NCI-H146 (cell line): Measurements from ENCODE around the gene GABRB3.

Experiments
- DNase-seq: peaks from one replicate; lab custom pipeline; 2025; lab: John Stamatoyannopoulos, UW

The GABRB3 gene

DNA sequence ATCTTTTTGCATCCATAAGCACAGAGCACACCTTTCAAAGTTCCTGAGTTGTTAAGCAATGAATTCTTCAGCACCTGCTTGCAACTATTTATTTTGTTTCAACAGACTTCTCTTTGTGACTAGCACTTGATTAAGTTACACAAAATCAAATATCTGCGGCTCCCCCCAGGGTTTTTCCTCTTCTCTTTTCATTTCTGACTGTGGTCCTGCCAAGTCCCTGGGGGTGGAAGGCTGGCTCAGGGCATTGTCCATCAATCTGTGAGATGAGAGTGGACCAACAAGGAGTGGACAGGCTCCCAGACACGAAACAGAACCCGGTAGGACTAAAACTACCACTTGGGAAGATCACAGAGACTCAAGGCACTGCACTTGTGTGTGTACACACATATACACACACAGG is 96.8 kb downstream of the GABRB3 start:
- DNase-seq, result no peak

DNA sequence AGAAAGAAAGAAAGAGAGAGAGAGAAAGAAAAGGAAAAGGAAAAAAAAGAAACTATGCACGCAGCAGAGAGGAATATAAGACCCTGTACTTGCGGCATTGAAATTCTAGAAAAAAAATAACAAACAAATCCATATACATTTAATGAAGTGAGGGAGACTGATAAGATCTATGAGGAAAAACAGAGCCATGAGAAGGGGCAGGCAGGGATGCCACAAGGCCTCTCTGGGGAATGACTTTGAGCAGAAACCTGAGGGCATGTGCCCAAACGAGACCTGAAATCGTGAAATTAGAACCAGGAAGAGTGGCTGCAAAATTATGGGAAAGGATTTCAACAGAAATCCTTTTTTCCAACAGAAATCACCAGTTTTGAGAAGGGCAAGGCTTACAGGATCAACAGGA is 98.4 kb downstream of the GABRB3 start:
- no peak for DNase-seq

DNA sequence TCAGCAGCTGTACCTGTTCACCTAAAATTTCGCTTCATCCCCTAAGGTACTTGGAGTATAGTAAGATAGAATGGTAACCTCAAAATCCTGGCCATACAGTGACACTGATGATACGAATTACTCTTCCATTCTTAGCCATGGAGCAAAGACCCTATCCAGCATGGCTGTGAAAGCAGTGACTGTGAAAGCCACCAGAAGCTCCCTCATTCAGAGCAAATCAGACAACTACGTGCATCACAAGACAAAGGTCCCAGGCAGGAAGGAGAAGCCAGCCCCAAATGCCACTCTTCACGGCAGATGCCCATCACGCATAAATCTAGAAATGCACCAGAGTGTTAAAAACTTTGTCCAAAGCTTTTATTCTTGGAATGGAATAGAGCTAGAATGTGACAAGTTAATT is 99.4 kb downstream of the GABRB3 start:
- no peak for DNase-seq

DNA sequence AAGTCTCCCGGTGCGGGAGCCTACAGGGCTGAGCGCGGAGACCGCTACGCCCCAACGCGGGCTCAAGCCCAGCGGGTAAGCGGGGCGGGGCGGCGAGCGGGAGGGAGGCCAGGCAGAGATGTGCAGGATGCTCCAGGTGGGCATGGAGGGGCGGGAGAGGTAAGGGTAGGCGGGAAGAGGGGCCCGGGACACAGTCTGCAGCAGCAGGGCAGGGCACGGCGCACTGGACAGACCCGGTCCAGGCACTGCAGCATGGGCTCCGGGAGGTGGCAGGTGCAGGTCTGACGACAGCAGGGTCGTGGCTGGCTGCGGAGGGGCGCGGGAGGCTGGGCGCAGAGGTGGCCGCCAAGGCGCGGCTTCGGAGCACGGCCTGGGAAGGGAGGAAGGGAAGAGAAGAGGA is 102.8 kb downstream of the GABRB3 start:
- no peak for DNase-seq

DNA sequence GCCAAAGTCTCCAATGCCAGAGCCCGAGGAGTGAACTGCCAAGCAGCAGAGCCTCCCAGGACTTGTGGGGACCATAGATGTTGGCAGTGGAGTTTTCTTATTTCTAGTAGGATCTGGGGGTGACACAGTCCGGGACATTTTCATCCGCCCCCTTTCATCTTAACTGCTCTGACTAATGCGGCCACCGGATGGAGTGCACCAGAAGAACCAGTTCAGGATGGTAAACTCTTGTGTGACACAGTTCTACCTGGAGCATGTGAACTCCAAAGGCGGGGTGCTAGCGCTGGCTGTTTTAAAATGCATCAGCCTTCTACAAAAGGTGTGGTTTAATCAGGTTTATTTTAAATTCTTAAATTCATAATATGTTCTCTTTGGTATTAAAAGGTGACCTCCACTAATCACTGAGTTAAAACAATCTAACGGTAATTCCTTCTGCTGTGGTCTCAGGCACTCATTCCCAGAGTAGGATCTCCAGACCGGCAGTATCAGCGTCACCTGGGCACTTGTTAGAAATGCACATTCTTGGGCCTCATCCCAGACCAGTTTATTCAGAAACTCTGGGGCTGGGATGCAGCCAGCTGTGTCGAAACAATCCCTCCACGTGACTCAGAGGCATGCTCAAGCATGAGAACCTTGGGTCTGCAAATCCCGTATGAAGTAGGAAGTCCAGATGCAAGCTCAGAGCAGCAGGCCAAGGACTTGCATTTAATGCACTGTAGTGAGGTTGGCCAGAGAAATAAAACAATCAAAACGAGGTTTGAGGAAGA is 105.5 kb downstream of the GABRB3 start:
- no peak for DNase-seq

DNA sequence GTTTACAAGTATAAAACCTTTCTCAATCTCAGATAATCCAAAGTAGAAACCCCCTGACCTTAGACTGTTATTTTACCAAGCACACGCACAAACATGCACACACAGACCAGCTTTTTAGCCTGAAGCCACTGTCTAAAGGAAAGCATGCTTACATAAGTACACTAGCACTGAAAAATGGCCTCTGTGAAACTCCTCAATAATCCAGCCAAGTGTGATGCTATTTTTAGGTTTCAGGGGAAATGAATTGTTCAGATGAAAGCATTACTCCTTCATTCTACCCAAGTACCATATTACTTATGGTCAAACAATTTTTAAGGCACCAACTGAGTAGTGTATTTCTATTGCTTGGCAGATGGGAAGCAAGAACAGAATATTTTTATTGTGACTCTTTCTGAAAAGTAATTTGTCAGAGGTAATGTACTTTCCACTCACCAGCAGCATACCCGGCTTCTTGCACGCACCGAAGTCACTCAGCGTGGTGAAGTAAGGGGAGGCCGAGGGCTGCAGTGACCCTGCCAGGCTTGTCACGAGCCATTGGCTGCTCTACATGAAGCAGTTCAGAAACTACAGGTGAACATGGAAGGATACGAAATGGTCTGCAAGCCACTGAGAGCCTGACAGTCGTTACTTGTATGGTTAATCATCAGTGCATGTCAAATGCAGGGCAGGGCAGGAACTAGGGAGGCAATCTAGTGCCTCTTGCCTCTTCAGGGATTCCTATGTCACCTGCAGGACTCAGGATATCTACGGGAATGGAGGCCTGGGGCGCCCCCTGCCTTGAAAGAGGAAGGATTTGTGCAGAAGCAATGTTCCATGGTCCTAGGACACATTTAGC is 106.7 kb downstream of the GABRB3 start:
- DNase-seq, result no peak

DNA sequence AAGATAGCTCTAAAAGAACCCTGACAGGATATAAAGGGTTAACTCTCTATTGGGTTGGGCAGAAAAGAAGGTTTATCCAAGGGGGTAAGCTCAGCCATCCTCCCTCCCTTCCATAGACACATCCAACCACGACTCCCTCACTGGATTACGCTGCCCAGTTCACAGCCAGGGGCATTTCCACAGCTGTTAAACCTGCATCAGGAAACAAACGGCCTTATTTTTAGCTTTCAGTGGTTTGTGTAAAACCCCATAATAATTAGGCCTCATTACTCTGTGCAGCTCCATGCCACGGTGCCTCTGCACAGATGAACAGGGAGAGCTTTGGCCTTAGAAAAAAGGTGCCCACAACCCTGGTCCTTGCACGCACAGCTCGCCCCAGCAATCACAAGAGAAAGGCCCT is 110.6 kb downstream of the GABRB3 start:
- no peak for DNase-seq

DNA sequence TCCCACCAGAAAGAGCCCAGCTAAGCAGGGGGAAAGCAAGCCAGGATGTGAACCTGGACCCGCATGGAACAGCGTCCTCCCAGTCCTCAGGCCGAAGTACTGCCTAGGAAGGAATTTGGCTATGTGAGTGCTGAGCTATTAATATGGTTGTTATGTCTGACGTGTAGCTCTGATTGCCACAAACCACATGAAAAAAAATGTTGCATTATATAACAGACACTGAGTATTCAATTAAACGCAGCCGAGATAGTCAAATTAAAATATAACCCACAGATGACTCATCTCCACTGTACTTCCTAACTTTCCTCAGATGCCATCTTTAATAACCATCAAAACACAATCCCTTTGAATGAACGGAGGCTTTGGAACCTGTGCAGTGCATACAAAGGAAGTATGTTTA is 111.1 kb downstream of the GABRB3 start:
- no peak for DNase-seq

DNA sequence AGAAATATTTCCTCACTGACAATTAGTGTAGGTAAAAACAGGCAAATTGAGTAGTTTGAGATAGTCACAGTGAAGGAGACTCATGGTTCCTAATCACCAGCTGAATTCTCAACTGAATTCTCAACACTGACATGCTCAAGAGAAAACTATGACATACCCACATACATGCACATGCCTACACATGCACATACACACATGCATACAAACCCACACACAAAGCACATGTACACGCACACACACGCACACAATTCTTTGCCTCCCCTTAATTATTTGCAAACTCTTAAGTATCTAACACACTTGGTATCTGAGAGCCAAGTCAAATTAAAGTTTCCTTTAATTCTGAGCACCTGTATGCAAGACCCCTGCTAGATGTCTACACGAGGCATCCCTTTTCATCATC is 111.8 kb downstream of the GABRB3 start:
- DNase-seq, result no peak

DNA sequence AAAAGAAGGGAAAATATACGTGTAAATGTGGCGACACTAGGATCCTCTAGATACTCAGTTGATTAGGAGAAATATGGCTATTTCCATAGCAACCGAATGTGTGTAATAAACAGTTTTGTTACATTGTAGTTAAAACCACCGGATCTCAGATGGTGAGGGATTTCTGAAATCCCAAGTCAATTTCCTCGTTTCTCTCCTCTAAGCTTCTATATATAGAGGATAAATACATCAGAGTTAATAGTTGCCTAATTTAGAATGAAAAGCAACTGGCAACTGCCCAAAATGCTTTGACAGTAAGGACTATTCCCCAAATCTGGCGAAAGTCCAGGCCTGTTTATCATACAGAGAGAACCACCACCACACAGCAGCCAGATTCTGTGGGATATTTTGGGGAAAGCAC is 112.6 kb downstream of the GABRB3 start:
- DNase-seq, result no peak

DNA sequence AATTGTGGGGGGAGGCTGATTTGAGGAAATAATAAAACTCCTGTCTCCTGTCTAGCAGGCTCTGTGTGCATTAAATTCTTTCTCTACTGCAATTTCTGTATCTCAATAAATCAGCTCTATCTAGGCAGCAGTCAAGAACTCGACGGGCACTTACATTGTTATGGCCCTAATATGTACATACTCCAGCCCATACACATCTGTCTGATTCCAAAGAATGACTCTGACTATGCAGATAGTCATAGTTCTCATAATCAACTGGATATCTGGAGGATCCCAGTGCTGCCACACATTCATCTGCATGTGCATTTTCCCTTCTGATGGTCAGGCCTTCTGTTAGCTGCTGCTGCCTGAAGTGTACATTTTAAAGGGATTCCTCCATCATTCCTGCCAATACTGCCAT is 114.6 kb downstream of the GABRB3 start:
- DNase-seq, result no peak

DNA sequence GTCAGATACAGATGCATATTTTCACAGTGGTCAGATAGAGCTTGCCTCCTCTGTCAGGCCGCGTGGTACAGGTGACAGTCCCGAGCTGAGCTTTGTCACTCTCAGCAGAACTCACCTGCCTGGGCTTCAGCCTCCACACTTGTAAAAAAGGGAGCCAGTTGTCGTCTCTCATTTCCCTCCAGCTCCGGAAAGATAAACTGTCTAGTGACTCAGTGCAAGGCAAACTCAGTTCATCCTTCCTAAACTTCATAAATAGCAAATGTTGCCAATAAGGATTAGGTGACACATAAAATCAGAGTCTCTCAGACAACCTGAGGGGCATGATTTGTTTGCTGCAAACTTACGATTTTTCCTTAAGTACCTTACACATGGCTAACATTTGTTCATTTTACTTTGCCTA is 116.8 kb downstream of the GABRB3 start:
- no peak for DNase-seq

DNA sequence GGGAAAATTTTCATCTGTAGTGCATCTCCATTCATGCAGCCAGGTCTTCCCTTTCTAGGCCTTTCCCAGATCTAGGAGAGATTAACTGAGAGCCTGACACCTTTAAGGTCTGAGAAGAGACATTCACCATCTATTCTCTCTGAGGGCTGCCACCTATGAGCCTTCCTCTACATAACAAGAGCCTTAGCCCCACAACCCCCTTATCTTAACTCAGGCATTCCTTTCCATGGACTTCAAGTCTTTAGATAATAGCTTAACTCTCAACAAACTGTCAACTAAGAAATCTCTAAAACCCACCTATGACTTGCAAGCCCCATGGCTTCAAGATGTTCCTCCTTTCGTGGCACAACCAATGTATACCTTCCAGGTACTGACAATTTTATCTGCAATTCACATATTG is 121.0 kb downstream of the GABRB3 start:
- DNase-seq, result no peak

DNA sequence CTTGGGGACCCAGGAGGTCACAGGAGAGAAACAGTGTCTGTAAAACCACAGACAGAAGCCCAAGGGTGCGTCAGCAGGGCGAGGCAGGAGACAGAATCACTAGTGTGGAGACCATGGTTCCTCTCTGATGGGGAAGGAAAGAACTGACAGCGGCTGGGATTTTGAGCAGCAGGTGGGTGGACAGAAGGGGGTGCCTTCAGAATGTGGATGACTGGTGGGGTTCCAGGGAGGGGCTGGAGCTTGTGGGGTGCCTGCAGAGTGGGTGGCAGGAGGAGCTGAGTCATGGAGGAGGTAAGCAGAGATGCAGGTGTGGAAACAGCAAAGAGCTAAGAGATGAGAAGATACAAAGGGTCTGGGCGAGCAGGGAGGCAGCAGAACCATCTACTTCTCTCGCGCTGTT is 124.2 kb downstream of the GABRB3 start:
- no peak for DNase-seq

DNA sequence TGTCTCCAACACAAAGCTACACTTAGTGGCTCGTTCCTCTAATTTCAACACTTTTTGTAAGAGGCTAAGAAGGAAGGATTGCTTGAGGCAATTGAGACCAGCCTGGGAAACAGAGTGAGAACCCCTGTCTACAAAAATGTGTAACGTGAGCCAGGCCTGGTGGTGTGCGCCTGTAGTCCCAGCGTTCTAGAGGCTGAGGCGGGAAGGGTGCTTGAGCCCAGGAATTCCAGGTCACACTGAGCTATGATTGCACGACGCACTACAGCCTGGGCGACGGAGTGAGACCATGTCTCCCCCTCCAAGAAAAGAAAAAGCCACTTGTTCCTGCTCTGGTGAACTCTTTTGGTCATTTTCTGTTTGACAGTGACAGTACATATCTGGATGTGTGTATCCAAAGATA is 127.9 kb downstream of the GABRB3 start:
- no peak for DNase-seq

DNA sequence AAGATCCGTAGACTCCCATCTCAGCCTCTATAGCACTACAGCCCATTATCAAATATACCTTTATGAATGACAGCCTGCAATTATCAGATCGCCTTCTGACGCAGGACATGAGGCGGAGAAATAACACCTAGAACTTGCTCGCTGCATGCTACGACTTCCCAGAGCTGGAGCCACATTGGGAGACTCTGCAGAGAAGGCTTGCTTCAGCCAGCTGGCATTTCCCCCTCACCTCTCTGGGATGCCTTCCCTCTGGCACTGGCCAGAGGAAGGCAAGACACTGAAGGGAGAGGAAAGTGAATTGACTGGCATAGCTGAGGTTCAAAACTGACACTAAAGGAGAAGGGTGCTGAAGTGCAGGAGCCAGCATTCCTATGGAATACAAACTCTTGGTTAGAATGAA is 131.7 kb downstream of the GABRB3 start:
- DNase-seq, result no peak

DNA sequence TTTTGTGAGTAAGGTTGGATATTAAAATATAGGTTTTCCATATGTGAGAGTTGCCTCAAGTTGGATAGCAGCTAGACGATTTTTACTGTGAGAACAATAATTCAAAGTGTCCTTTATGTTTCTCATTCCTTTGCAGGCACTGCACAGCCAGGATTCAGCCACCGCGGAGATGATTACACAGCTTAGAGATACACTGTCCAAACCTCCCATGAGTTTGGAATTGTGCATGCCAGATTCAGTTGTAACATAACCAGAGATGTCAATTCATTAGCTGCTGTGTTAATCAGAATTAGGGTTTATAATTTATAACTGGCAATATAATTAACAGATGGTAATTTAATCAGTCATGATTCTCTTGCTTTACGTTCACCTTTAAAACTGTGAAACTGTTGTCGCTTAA is 132.3 kb downstream of the GABRB3 start:
- DNase-seq, result no peak

DNA sequence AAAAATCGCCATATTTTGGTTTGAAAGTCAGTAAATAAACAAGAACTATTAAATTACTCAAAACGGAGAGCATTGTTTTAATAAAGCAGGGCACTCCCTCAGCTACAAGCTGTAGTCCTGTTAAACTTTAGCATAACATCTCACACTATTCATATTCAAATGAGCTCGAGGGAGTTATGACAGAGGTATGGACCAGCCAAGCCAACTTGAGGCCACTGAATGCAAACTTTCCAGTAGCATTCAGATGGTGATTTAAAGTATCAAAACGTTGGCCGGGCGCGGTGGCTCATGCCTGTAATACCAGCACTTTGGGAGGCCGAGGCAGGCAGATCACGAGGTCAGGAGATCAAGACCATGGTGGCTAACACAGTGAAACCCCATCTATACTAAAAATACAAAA is 132.9 kb downstream of the GABRB3 start:
- no peak for DNase-seq

DNA sequence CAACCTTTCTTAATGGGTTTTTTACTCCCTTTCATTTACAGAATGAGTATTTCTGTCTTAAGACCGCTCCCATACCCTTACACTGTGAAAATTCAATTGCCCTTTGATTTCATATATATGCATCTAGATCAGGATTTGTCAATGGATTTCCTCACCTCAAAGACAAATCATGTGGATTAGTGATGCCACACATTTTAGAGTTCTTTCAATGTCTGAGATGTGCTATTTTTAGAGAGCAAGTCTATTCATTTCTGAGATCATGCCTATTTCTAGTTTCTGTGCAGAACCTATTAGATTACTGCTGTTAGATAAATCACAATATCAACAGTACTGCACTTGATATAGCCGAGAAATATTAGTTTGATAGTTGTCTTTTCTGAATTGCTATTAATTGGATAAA is 137.3 kb downstream of the GABRB3 start:
- no peak for DNase-seq

DNA sequence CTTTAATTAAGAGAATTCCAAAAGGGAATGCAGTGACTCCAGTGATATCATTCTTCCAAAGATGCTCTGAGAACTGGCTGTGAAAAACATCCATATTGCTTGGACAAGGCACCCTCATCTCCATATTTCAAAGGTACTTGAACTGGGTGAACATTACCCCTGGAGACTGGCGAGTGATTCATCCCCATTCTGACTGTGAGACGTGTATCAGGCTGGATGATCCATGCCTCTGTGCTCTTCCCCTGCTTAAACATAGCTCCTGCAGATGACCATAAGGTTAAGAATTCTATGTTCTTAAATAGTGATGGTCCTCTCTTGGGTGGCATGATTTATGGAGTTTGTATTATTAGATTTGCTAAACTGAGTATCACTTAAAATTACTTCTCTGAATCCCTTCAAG is 137.8 kb downstream of the GABRB3 start:
- DNase-seq, result no peak

DNA sequence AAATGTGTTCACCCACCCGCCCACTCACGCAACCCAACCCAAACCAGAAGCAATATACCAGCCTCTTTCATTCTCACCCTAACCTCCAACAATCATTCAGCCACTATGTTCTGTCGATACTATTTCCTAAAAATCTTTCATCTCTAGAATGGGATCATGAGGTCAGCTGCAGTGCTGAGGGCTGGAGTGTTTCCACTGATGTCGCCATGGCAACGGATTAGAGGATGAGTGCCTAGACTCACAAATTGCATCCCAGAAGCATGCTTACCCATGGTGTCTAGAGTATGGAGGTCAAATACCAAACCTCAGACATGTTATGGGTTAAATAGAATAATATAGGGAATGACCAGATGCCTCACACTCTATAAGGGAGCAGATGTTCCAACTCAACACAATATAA is 138.5 kb downstream of the GABRB3 start:
- no peak for DNase-seq

DNA sequence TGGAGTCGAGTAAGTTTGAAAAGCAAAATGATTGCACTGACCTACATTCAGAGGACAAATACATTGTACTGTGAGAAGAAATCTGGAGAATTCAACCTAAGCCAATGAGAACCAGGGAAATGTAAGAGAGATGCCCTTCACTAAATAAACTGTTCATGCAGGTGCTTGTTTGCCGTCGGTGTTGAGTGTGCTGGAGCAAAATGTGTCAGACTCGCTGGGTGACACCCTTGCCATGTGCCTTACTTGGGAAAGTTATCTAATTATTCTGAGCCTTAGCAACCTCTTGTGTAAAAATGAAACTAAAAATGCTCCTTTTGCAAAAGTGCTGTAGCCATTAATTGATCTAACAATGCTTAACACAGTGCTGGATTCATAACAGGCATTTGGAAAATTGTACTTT is 140.4 kb downstream of the GABRB3 start:
- no peak for DNase-seq

DNA sequence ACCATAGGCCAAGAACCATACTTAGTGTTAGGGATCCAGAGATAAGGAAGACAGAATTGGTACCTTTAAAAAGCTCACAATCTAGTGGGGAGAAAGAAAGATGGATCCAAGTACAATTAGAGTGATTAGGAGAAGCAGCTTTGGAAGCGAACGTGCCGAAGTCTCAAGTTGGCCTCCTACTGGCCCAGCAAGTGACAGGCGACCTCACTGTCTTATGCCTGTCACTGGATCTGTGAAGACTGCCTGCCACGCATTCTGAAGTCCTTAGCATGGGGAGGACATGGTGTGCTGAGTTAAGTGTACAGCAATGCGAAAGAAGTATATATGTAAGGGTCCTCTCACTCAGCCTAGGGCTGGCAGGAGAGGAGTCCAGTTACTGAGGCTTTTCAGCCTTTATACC is 141.0 kb downstream of the GABRB3 start:
- no peak for DNase-seq

DNA sequence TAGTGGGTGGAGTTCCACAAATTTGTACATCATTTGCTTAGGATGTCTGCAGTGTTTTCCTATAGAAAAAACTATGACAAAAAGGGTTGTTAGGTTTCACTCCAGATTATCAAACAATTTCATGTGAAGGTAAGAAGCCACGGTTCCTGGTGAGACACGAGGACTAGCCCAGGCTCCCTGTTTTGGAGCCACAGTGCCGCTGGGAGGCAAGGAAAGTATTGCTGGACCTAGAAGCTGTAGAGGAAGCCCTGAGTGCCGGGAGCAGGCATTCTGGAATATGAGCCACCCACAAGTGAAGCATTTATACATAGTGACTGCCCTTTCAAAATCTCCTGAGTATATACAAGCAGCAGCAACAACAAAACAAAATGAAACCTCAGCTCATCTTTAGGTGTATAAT is 142.0 kb downstream of the GABRB3 start:
- no peak for DNase-seq
